GM19372 (cell line): ENCODE measurements around the gene KLF14.
"Not testable (repeated sequence)": the region's sequence is repeated elsewhere in the genome, so short reads cannot be mapped to it uniquely, and the experiment has no call there.

Source experiments
- ATAC-seq: cut with Tn5 transposase; IDR thresholded peaks from one replicate; pipeline ENCODE4 v1.9.1; 2021; ENCODE audit warnings: mild to moderate bottlenecking, low read depth, moderate library complexity; ENCODE audit not compliant: unreplicated experiment

Gene KLF14

GRCh38 chr7:130721486-130722277 lies 12.3 kb downstream of the KLF14 start:
- ATAC-seq, result no peak

GRCh38 chr7:130719541-130719940 lies 14.5 kb downstream of the KLF14 start:
- no peak for ATAC-seq

GRCh38 chr7:130712416-130712815 lies 21.6 kb downstream of the KLF14 start:
- ATAC-seq, result no peak

- ATAC-seq, result no peak
These were observed 25.2 kb downstream of the KLF14 start for GRCh38 chr7:130708766-130709165.

GRCh38 chr7:130708001-130708400 lies 26.0 kb downstream of the KLF14 start:
- ATAC-seq, result no peak

- ATAC-seq, result no peak
These were observed 30.2 kb downstream of the KLF14 start for GRCh38 chr7:130703851-130704250.

- ATAC-seq, result no peak
These were observed 32.4 kb downstream of the KLF14 start for GRCh38 chr7:130701650-130702049.

GRCh38 chr7:130700760-130701159 lies 33.2 kb downstream of the KLF14 start:
- ATAC-seq, result no peak

- ATAC-seq, result no peak
These were observed 34.3 kb downstream of the KLF14 start for GRCh38 chr7:130699686-130700085.

- ATAC-seq, result no peak
These were observed 36.2 kb downstream of the KLF14 start for GRCh38 chr7:130697820-130698219.

- no peak for ATAC-seq
These were observed 38.2 kb downstream of the KLF14 start for GRCh38 chr7:130695840-130696239.

GRCh38 chr7:130692396-130692795 lies 41.6 kb downstream of the KLF14 start:
- not testable (repeated sequence) for ATAC-seq

GRCh38 chr7:130689683-130690082 lies 44.3 kb downstream of the KLF14 start:
- no peak for ATAC-seq

- no peak for ATAC-seq
These were observed 51.0 kb downstream of the KLF14 start for GRCh38 chr7:130683026-130683425.
